ENCODE data around the gene SUCO. TPM values are rescaled to one million over a fixed set of nuclear protein-coding genes. Genes with fewer than 3 reads are reported as not detected.

The SUCO gene
- 8.4 to 10.9 TPM (median 9.7 TPM) in 5 replicates for total RNA-seq (2022; extraction: Qiagen RNA extraction)

GRCh38 chr1:172532700-172533512 is at the start of gene SUCO:
TSS of gene SUCO (plus strand) at chr1:172533150. CDS start at chr1:172533436, 286 bp downstream.

GRCh38 chr1:172658871-172659453 is 126.0 kb downstream of the SUCO start, which contains the start of gene FASLG:
TSS of gene FASLG (plus strand) at chr1:172659103. CDS start at chr1:172659202, 99 bp downstream.

Other genes starting within 250 kb of the SUCO start
- gene C1orf105, start 112.5 kb upstream of the SUCO start, total RNA-seq (2022; extraction: Qiagen RNA extraction), result not detected in 5 replicates
- 35.6 to 39.5 TPM (median 36.7 TPM) in 5 replicates for gene PIGC, start 89.1 kb upstream of the SUCO start, total RNA-seq (2022; extraction: Qiagen RNA extraction)
- gene FASLG, start 126.0 kb downstream of the SUCO start, total RNA-seq (2022; extraction: Qiagen RNA extraction), result not detected in 5 replicates

Measured in A549 treated with Mapracorat at 1 μM for 4 hours (cell line).